HepG2 (cell line): ENCODE results near the gene AGGF1. TPM values are rescaled to one million over a fixed set of nuclear protein-coding genes. Genes with fewer than 3 reads are reported as not detected.

Source experiments
- ATAC-seq: fragments of 200-7000 bp; cut with Tn5 transposase; 3 replicates; pipeline ENCODE4 v1.9.1; 2020; ENCODE audit warnings: mild to moderate bottlenecking, moderate library complexity
- BruUV-seq: library from RNA; stranded (reverse); fragments of 400-500 nt; replicated peaks from 2 replicates; lab custom pipeline; 2021; lab: Mats Ljungman, UMichigan
- CTCF ChIA-PET: fragments of 300-600 bp; formaldehyde crosslinking; extraction: SDS; loops from one replicate; lab custom pipeline; 2021; ENCODE audit warnings: low total read pairs, inconsistent platforms, low intra/inter-chr PET ratio; lab: Yijun Ruan, JAX
- POLR2A ChIA-PET: fragments of 350-600 bp; sonication (Branson Sonifier 250); formaldehyde crosslinking; loops from one replicate; lab custom pipeline; 2020; ENCODE audit warnings: antibody characterized with exemption, inconsistent platforms; lab: Yijun Ruan, JAX
- DNase-seq: peaks from one replicate; pipeline ENCODE4 v3.0.0-alpha.2; 2015; ENCODE audit warnings: low spot score
- FAIRE-seq: peaks from 3 replicates; lab custom pipeline; 2011; peaks lifted over from hg19 to GRCh38; lab: Jason Lieb, UNC
- H2AFZ ChIP-seq: one replicate; pipeline ENCODE4 v1.6.1; 2011; ENCODE audit warnings: low read length, inconsistent platforms
- H3K27ac ChIP-seq: fragments of 300-600 bp; 3 replicates; pipeline ENCODE4 v1.8.0; 2011; ENCODE audit warnings: mixed run types, mild to moderate bottlenecking, mixed read lengths, low read length, inconsistent platforms; ENCODE audit not compliant: insufficient read depth; ENCODE audit errors: extremely low read length
- H3K27me3 ChIP-seq, 2 experiments: fragments of 200-600 bp in 1 of 2; 2 replicates in 1 of 2; 3 replicates in 1 of 2; pipeline versions ENCODE4 v1.6.0 to v1.8.0; 2011; ENCODE audit warnings: low read length in 2 of 2, mild to moderate bottlenecking in 2 of 2, moderate library complexity in 2 of 2, inconsistent platforms in 1 of 2; ENCODE audit not compliant: insufficient read depth in 2 of 2, control insufficient read depth in 1 of 2
- H3K36me3 ChIP-seq, 2 experiments: fragments of 200-600 bp in 1 of 2; replicated peaks in 1 of 2; 2 replicates in 1 of 2; 3 replicates in 1 of 2; pipeline versions ENCODE4 v1.5.1 to v1.8.0; 2011; ENCODE audit warnings: low read length in 2 of 2, inconsistent platforms in 1 of 2; ENCODE audit not compliant: insufficient read depth in 2 of 2, control insufficient read depth in 1 of 2
- H3K4me1 ChIP-seq: 2 replicates; pipeline ENCODE4 v1.5.1; 2012; ENCODE audit warnings: low read length, inconsistent platforms; ENCODE audit not compliant: insufficient read depth
- H3K4me2 ChIP-seq: 2 replicates; pipeline ENCODE4 v1.6.0; 2011; ENCODE audit warnings: low read depth, low read length, inconsistent platforms
- H3K4me3 ChIP-seq, 3 experiments: fragments of 200-600 bp in 1 of 3; sonication (generic), shearing (Covaris generic) in 1 of 3; replicated peaks in 1 of 3; 2 replicates each; pipeline ENCODE4 v1.5.1; 2011 to 2016; ENCODE audit warnings: low read length in 3 of 3, inconsistent platforms in 2 of 3, low read depth in 2 of 3, mild to moderate bottlenecking in 2 of 3, control low read depth in 1 of 3, mixed read lengths in 1 of 3; ENCODE audit not compliant: insufficient read depth in 1 of 3
- H3K79me2 ChIP-seq: one replicate; pipeline ENCODE4 v1.6.1; 2011; ENCODE audit warnings: low read length, inconsistent platforms; ENCODE audit not compliant: insufficient read depth
- H3K9ac ChIP-seq: 2 replicates; pipeline ENCODE4 v1.6.0; 2011; ENCODE audit warnings: mild to moderate bottlenecking, low read depth, low read length, inconsistent platforms; ENCODE audit not compliant: insufficient read depth
- H3K9me3 ChIP-seq: 2 replicates; pipeline ENCODE4 v1.5.1; 2012; ENCODE audit warnings: mild to moderate bottlenecking, low read length
- H4K20me1 ChIP-seq: 2 replicates; pipeline ENCODE4 v1.6.0; 2011; ENCODE audit warnings: inconsistent platforms, mild to moderate bottlenecking, low read length, moderate library complexity; ENCODE audit not compliant: insufficient read depth
- CEBPB ChIP-seq: IDR thresholded peaks from 2 replicates; pipeline ENCODE4 v1.6.1; 2011; ENCODE audit warnings: low read depth, low read length, improper control_type of control experiment, borderline replicate concordance
- CENPX ChIP-seq: sonication (generic); formaldehyde crosslinking; IDR thresholded peaks from 2 replicates; pipeline ENCODE4 v1.9.0; 2021; ENCODE audit warnings: mild to moderate bottlenecking, missing genetic modification reagents, moderate library complexity
- CHD4 ChIP-seq: fragments of 200-600 bp; sonication (generic); IDR thresholded peaks from 2 replicates; pipeline ENCODE4 v1.7.0; 2017; ENCODE audit warnings: mild to moderate bottlenecking, low read length, borderline replicate concordance
- EHMT2 ChIP-seq: fragments of 200-600 bp; sonication (generic); IDR thresholded peaks from 2 replicates; pipeline ENCODE4 v1.7.0; 2017; ENCODE audit warnings: antibody characterized with exemption, low read depth, low read length, borderline replicate concordance
- KLF12 ChIP-seq: sonication (generic); formaldehyde crosslinking; IDR thresholded peaks from 2 replicates; pipeline ENCODE4 v1.4.0; 2020; ENCODE audit warnings: missing genetic modification reagents, borderline replicate concordance
- NFIB ChIP-seq: sonication (generic); formaldehyde crosslinking; IDR thresholded peaks from 2 replicates; pipeline ENCODE4 v1.9.0; 2021; ENCODE audit warnings: missing genetic modification reagents, mild to moderate bottlenecking, borderline replicate concordance
- SOX6 ChIP-seq, 2 experiments: fragments of 450-650 bp in 1 of 2; sonication (generic) in 1 of 2; formaldehyde crosslinking in 1 of 2; IDR thresholded peaks; 2 replicates each; pipeline versions ENCODE4 v1.4.0 to v1.6.1; 2017 to 2020; ENCODE audit warnings: antibody characterized with exemption in 1 of 2, mild to moderate bottlenecking in 1 of 2, missing genetic modification reagents in 1 of 2
- TGIF2 ChIP-seq: IDR thresholded peaks from 2 replicates; pipeline ENCODE4 v1.6.1; 2016; ENCODE audit warnings: control low read depth, missing compliant biosample characterization
- ZFP36L1 ChIP-seq: sonication (generic); formaldehyde crosslinking; IDR thresholded peaks from 2 replicates; pipeline ENCODE4 v1.8.0; 2022; ENCODE audit warnings: mild to moderate bottlenecking, missing genetic modification reagents, moderate library complexity
- ZNF264 ChIP-seq: sonication (generic); formaldehyde crosslinking; IDR thresholded peaks from 2 replicates; pipeline ENCODE4 v1.4.0; 2020; ENCODE audit warnings: missing genetic modification reagents
- ZNF670 ChIP-seq: sonication (generic); formaldehyde crosslinking; IDR thresholded peaks from 2 replicates; pipeline ENCODE4 v1.8.0; 2022; ENCODE audit warnings: mild to moderate bottlenecking, missing genetic modification reagents, borderline replicate concordance
- ZNF792 ChIP-seq: IDR thresholded peaks from 2 replicates; pipeline ENCODE4 v1.6.1; 2016
- WGBS: methylation state at CpG from one replicate; pipeline ENCODE4 v1.1.6; 2017; ENCODE audit warnings: low lambda C conversion rate; 5-methylcytosine and 5-hydroxymethylcytosine counted together
- in situ Hi-C: cut with HindIII; loops from 2 replicates; pipeline ENCODE4 v1.10.0; 2017; ENCODE audit warnings: low pct_unique_long_range_greater_than_20kb; ENCODE audit not compliant: extremely low pct_ligation_motif_present
- intact Hi-C: fragments of 100-400 bp; cut with micrococcal nuclease; formaldehyde crosslinking; loops from one replicate; pipeline ENCODE4 v1.10.0; 2022; ENCODE audit not compliant: unreplicated experiment
- polyA plus RNA-seq, 8 experiments: library from polyadenylated mRNA; depleted of rRNA in 3 of 8; stranded (reverse) in 7 of 8; unstranded in 1 of 8; fragments of >200 nt; fragmentation: Illumina TruSeq in 4 of 8; extraction: Trizol in 4 of 8; gene quantifications; 2 replicates each; pipeline versions ENCODE4 v1.2.1 to v1.2.3, GENCODE V29; 2011 to 2016; ENCODE audit warnings: low read depth in 4 of 8, missing spikeins in 1 of 8, mixed read lengths in 1 of 8; ENCODE audit not compliant: insufficient read depth in 1 of 8
- total RNA-seq, 5 experiments: library from RNA; depleted of rRNA; stranded (reverse); fragments of >200 nt; fragmentation: Illumina TruSeq; extraction: Trizol; gene quantifications; 2 replicates each; pipeline ENCODE4 v1.2.3, GENCODE V29; 2016; ENCODE audit warnings: low read depth in 1 of 5
- TF ChIP-seq, protein P1 (sequence below): sonication (generic); formaldehyde crosslinking; IDR thresholded peaks from 2 replicates; pipeline ENCODE4 v1.4.0; 2020; ENCODE audit warnings: missing genetic modification reagents
- TF ChIP-seq, protein P2 (sequence below): sonication (generic); formaldehyde crosslinking; IDR thresholded peaks from 2 replicates; pipeline ENCODE4 v1.8.1; 2023; ENCODE audit warnings: mild to moderate bottlenecking, moderate library complexity, missing genetic modification reagents

Gene AGGF1
- total and polyA plus RNA-seq, 2 of the 13 experiments (the other 11 are each of a cell fraction or from before 2014, with no cell fraction given): 12.9 to 15.5 TPM

DNA sequence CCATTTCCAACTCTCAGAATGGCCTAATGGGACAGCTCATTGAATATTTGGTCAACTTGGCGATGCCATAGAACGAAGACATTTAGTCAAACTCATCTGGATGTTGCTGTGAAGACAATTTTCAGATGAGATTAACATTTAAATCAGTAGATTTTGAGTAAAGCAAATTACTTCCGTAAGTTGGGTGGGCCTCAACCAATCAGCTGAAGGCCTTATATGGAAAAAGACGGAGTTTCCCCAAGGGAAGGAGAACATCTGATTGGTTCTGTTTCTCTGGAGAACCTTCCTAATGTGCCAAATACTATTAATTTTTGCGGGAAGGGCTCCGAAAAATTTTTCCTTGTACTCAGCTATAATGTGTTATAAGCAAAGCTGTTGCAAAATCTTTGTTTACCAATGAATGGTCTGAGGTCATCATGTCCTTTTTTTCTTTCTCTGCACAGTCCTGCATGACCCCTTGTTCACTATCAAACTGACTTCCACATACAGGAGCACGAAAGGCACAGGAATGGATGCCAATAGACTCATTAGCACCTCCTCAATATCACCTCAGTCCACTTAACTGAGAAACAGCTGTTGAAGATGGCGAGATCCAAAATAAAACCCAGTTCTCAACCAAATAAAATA lies 49.6 kb upstream of the AGGF1 start (continued):
- TF ChIP-seq, protein P1, sequence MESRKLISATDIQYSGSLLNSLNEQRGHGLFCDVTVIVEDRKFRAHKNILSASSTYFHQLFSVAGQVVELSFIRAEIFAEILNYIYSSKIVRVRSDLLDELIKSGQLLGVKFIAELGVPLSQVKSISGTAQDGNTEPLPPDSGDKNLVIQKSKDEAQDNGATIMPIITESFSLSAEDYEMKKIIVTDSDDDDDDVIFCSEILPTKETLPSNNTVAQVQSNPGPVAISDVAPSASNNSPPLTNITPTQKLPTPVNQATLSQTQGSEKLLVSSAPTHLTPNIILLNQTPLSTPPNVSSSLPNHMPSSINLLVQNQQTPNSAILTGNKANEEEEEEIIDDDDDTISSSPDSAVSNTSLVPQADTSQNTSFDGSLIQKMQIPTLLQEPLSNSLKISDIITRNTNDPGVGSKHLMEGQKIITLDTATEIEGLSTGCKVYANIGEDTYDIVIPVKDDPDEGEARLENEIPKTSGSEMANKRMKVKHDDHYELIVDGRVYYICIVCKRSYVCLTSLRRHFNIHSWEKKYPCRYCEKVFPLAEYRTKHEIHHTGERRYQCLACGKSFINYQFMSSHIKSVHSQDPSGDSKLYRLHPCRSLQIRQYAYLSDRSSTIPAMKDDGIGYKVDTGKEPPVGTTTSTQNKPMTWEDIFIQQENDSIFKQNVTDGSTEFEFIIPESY (CRISPR knock-in tag): no peak
- peak; percentile 32; the same call in 1 of the 2 replicates for TF ChIP-seq CEBPB
- TF ChIP-seq CHD4: no peak
- no peak for TF ChIP-seq ZNF792 (CRISPR knock-in tag)
- no peak for TF ChIP-seq TGIF2

DNA sequence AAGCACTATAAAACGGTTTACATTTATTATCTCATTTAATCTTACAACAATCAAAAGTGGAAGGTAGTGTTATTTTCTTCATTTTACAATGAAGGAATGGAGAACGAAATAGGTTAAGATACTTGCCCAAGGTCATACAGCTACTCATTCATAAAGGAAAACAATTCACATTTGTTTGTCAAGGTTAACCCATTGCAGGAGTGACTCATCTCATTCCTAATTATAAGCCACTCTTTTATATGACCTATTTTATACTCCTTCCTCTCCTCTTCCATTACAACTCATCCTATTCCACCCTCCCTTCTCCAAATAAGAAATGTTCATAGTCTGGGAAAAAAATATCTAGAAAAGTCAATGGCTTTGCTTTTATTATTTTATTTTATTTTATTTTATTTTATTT lies 47.8 kb upstream of the AGGF1 start:
- BruUV-seq: no TSS peak
- Histone ChIP-seq H3K36me3 (no peaks in the 10 kb centered on the region), H4K20me1 (no peaks in the 10 kb centered on the region), H3K27ac (no peak overlapping the region), H2AFZ (no peak overlapping the region), H3K4me1 (peaks cover 5% of the 10 kb centered on the region; the same call in 1 of the 2 replicates), H3K9me3 (no peaks in the 10 kb centered on the region), H3K27me3 (no peaks in the 10 kb centered on the region), H3K79me2 (no peaks in the 10 kb centered on the region), H3K9ac (no peak overlapping the region), H3K4me3 (no peak overlapping the region), H3K4me2 (no peak overlapping the region)
- WGBS: 3% methylated on average over 2 of the region's 2 CpGs
- intact Hi-C loops: no loop called here
- TF ChIP-seq KLF12 (CRISPR knock-in tag) (no peak), ZNF670 (CRISPR knock-in tag) (no peak), NFIB (no peak), SOX6 (IDR thresholded peaks at IDR 0.05) (no peak), SOX6 (CRISPR knock-in tag; IDR thresholded peaks at IDR 0.05) (no peak), EHMT2 (no peak), ZNF264 (CRISPR knock-in tag) (no peak), CENPX (CRISPR knock-in tag) (no peak), ZFP36L1 (CRISPR knock-in tag) (no peak)
- TF ChIP-seq, protein P2, sequence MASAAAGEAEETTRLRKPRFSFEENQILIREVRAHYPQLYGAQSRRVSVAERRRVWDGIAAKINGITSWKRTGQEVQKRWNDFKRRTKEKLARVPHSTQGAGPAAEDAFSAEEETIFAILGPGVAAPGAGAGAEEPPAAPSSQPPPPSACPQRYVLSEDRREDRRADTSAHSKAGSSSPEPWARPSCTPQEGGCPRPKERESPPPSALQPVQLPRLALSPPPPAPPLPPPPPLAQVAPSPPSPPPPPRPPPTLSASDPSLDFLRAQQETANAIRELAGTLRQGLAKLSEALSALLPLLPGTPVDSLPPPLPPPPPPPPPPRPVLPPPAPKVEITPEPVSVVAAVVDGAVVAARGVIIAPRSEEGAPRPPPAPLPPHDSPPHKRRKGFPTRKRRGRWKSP (CRISPR knock-in tag): no peak
- DNase-seq (no peak), FAIRE-seq (no peak), ATAC-seq (no peak)
- CTCF ChIA-PET: no interaction called here
- POLR2A ChIA-PET: no interaction called here
- in situ Hi-C loops: no loop called here
